Astrocyte (in vitro differentiated cells and primary cell): ENCODE measurements around the gene DISP3. TPM values are rescaled to one million over a fixed set of nuclear protein-coding genes. Genes with fewer than 3 reads are reported as not detected.

Source experiments
- DNase-seq: peaks from one replicate; pipeline ENCODE4 v3.0.0-alpha.2; 2010; ENCODE audit warnings: low read depth
- FAIRE-seq: peaks from 2 replicates; lab custom pipeline; 2011; peaks lifted over from hg19 to GRCh38; lab: Jason Lieb, UNC
- H2AFZ ChIP-seq: 2 replicates; pipeline ENCODE4 v1.6.0; 2012; ENCODE audit warnings: low read depth, low read length, inconsistent platforms
- H3K27ac ChIP-seq: 2 replicates; pipeline ENCODE4 v1.5.1; 2011; ENCODE audit warnings: low read depth, low read length, inconsistent platforms
- H3K27me3 ChIP-seq: 2 replicates; pipeline ENCODE4 v1.6.0; 2011; ENCODE audit warnings: low read length, inconsistent platforms; ENCODE audit not compliant: insufficient read depth
- H3K36me3 ChIP-seq: 2 replicates; pipeline ENCODE4 v1.5.1; 2011; ENCODE audit warnings: low read length, inconsistent platforms; ENCODE audit not compliant: insufficient read depth
- H3K4me1 ChIP-seq: 2 replicates; pipeline ENCODE4 v1.5.1; 2011; ENCODE audit warnings: low read length, inconsistent platforms; ENCODE audit not compliant: insufficient read depth
- H3K4me2 ChIP-seq: 2 replicates; pipeline ENCODE4 v1.6.0; 2012; ENCODE audit warnings: low read length, inconsistent platforms
- H3K4me3 ChIP-seq: 2 replicates; pipeline ENCODE4 v1.5.1; 2011; ENCODE audit warnings: low read depth, mild to moderate bottlenecking, low read length, inconsistent platforms; ENCODE audit not compliant: insufficient read depth
- H3K79me2 ChIP-seq: 2 replicates; pipeline ENCODE4 v1.6.0; 2012; ENCODE audit warnings: mild to moderate bottlenecking, low read length, inconsistent platforms; ENCODE audit not compliant: insufficient read depth
- H3K9ac ChIP-seq: 2 replicates; pipeline ENCODE4 v1.6.0; 2012; ENCODE audit warnings: mild to moderate bottlenecking, low read length, inconsistent platforms
- H3K9me3 ChIP-seq: 2 replicates; pipeline ENCODE4 v1.5.1; 2012; ENCODE audit warnings: low read depth, mild to moderate bottlenecking, low read length, inconsistent platforms; ENCODE audit not compliant: insufficient read depth
- H4K20me1 ChIP-seq: 2 replicates; pipeline ENCODE4 v1.6.0; 2012; ENCODE audit warnings: low read length, inconsistent platforms; ENCODE audit not compliant: insufficient read depth
- H3K27ac Mint-ChIP-seq: one replicate; pipeline ENCODE4 v1.8.0; 2021; ENCODE audit warnings: mild to moderate bottlenecking, mixed read lengths; ENCODE audit not compliant: unreplicated experiment
- H3K27me3 Mint-ChIP-seq: one replicate; pipeline ENCODE4 v1.8.0; 2021; ENCODE audit warnings: low read depth, mixed read lengths; ENCODE audit not compliant: unreplicated experiment
- H3K36me3 Mint-ChIP-seq: one replicate; pipeline ENCODE4 v1.8.0; 2021; ENCODE audit warnings: low read depth, mixed read lengths; ENCODE audit not compliant: unreplicated experiment
- H3K4me1 Mint-ChIP-seq: one replicate; pipeline ENCODE4 v1.8.0; 2021; ENCODE audit warnings: low read depth, mixed read lengths; ENCODE audit not compliant: unreplicated experiment
- H3K4me3 Mint-ChIP-seq: one replicate; pipeline ENCODE4 v1.8.0; 2021; ENCODE audit warnings: mild to moderate bottlenecking, moderate library complexity, mixed read lengths; ENCODE audit not compliant: unreplicated experiment
- H3K9me3 Mint-ChIP-seq: one replicate; pipeline ENCODE4 v1.8.0; 2021; ENCODE audit warnings: mild to moderate bottlenecking, mixed read lengths; ENCODE audit not compliant: unreplicated experiment
- CTCF ChIP-seq: IDR thresholded peaks from 2 replicates; pipeline ENCODE4 v1.5.1; 2011; ENCODE audit warnings: low read depth, mild to moderate bottlenecking, inconsistent platforms, low read length, moderate library complexity; ENCODE audit not compliant: insufficient read depth
- EZH2 ChIP-seq: IDR thresholded peaks from 2 replicates; pipeline ENCODE4 v1.6.1; 2012; ENCODE audit warnings: mild to moderate bottlenecking, low read length, inconsistent platforms; ENCODE audit not compliant: insufficient read depth
- total RNA-seq: library from RNA; stranded (reverse); gene quantifications from 2 replicates; pipeline ENCODE4 v1.2.1, GENCODE V29; 2021

The DISP3 gene
- total RNA-seq, 1 donor from 2014 or later = 0.32 TPM

DNA sequence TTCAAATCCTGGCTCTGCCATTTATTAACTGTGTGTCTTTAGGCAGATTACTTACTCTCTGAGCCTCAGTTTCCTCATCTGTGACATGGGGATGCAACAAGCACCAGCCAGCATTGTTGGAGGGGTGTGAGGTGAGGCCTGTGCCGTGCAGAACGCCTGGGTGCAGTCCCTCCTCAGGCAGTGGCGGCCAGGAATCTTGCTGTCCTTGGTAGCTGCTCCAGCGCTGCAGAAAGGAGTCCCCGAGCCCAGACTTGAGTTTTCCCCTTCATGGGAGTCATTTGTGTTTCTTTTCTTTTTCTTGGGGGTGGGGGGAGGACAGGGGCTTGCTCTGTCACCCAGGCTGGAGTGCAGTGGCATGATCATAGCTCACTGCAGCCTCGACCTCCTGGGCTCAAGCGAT lies 46.6 kb downstream of the DISP3 start:
- Mint-ChIP-seq H3K4me1 (no peaks in the 10 kb centered on the region), H3K27ac (no peak overlapping the region), H3K36me3 (no peaks in the 10 kb centered on the region), H3K9me3 (no peaks in the 10 kb centered on the region), H3K27me3 (peaks cover 35% of the 10 kb centered on the region), H3K4me3 (no peak overlapping the region)
- no peak for TF ChIP-seq CTCF
- TF ChIP-seq EZH2 = no peak
- no peak overlapping the region for H3K27ac ChIP-seq
- H3K9me3 ChIP-seq = no peaks in the 10 kb centered on the region
- H3K4me1 ChIP-seq = no peaks in the 10 kb centered on the region
- no peaks in the 10 kb centered on the region for H3K79me2 ChIP-seq
- no peak for FAIRE-seq
- no peaks in the 10 kb centered on the region for H4K20me1 ChIP-seq
- no peak overlapping the region for H2AFZ ChIP-seq
- no peak overlapping the region for H3K9ac ChIP-seq
- no peaks in the 10 kb centered on the region for H3K27me3 ChIP-seq
- H3K36me3 ChIP-seq = no peaks in the 10 kb centered on the region
- no peak overlapping the region for H3K4me3 ChIP-seq
- no peak for DNase-seq
- no peak overlapping the region for H3K4me2 ChIP-seq

- H3K9me3 Mint-ChIP-seq = no peaks in the 10 kb centered on the region
- no peaks in the 10 kb centered on the region for H3K36me3 Mint-ChIP-seq
- Histone ChIP-seq H3K9ac (no peak overlapping the region), H3K79me2 (no peaks in the 10 kb centered on the region), H4K20me1 (no peaks in the 10 kb centered on the region), H3K4me2 (no peak overlapping the region), H3K4me3 (no peak overlapping the region), H3K27me3 (no peaks in the 10 kb centered on the region), H2AFZ (no peak overlapping the region), H3K27ac (no peak overlapping the region), H3K9me3 (no peaks in the 10 kb centered on the region), H3K4me1 (no peaks in the 10 kb centered on the region), H3K36me3 (no peaks in the 10 kb centered on the region)
- no peaks in the 10 kb centered on the region for H3K4me1 Mint-ChIP-seq
- H3K27ac Mint-ChIP-seq = no peak overlapping the region
- peaks cover 40% of the 10 kb centered on the region for H3K27me3 Mint-ChIP-seq
- FAIRE-seq (no peak), DNase-seq (no peak)
- H3K4me3 Mint-ChIP-seq = no peak overlapping the region
- TF ChIP-seq CTCF = no peak
- TF ChIP-seq EZH2 = no peak
These were observed 47.3 kb downstream of the DISP3 start for GRCh38 chr1:11526071-11526895.
